GM21423 (cell line): ENCODE measurements around the gene OR10AD1.
"Not testable (repeated sequence)": the region's sequence is repeated elsewhere in the genome, so short reads cannot be mapped to it uniquely, and the experiment has no call there.

Source experiments
- ATAC-seq: cut with Tn5 transposase; IDR thresholded peaks from one replicate; pipeline ENCODE4 v1.9.1; 2021; ENCODE audit warnings: mild to moderate bottlenecking, moderate library complexity; ENCODE audit not compliant: unreplicated experiment

The OR10AD1 gene

DNA sequence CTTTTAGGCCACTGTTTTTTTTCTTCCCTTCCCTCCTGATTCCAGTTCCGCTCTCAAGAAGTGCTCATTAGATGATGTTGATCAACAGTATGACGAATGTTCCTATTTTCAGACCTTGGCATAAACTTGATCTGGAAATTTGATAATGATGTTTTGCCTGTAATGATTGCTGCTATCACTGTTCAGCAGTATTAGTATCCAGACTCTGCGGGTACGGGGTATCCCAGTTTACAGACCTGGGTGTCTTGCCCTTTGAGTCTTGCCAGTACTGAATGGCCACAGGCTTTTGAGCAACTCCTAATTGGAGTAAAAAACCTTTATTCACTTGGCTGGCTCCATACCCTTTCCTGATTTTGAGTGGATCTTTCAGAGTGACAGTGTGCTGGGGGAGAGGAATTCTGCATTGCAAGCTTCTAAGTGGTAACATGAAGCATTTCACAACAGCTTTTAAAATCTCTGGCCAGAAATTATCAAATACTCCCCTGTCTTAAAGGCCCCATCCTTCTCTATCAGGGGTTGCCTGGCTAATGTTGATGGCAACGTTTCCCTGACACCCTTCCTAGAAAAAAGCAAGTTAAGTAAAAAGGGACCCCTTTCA is 39.8 kb downstream of the OR10AD1 start:
- no peak for ATAC-seq

DNA sequence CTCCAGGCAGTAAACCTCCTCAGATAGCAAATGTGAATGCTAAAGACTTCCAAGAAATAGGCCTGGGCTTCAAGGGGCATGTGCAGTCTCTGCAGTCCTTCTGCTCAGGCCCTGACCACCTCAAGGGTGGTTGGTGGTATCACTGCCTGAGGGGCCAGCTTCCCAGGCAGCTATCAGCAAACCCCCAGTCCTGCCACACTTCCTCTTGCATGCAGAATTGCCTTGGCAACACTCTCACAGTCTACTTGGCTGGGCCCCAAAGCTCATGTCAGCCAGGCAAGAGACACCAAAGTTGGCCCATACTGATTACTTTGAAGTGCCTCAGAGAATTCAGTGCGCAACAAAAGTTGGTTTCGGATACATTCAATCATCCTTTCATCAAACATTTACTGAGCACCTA is 42.3 kb downstream of the OR10AD1 start:
- ATAC-seq, result no peak

DNA sequence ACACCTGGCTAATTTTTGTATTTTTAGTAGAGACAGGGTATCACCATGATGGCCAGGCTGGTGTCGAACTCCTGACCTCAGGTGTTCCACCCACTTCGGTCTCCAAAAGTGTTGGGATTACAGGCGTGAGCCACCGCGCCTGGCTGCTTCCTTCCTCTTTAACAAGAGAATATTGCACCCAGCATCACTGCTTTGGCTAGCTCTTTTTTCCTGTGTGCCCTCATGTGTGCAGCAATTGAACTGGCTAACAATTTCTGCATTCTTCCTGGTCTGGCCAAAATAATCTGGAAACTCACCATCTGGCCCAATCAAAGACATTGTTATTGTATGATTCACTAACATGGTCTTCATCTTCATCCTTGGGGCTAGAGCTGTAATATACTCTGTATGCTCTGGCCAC is 43.0 kb downstream of the OR10AD1 start:
- ATAC-seq, result no peak

DNA sequence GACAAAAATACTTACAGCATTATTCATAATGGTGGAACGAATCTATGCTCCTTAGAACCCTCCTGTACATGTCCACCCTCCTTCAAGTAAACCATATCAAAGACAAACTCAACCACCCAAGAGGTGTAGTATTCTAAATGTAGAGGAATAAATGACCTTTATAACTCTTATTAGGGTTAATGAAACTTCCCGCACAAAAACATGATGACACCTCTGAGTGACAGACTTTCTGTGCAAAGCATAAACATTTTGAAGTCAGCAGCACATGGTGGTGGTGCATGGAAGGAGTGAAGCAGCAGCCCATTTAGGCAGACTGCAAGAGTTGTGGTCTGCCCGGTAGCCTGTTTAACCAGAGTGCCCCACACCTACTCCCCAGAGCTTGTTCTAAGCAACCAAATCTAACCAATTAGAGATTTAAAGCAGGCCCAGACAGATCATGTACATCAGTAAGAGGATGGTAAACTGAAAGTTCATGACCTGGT is 45.2 kb downstream of the OR10AD1 start:
- ATAC-seq, result no peak

DNA sequence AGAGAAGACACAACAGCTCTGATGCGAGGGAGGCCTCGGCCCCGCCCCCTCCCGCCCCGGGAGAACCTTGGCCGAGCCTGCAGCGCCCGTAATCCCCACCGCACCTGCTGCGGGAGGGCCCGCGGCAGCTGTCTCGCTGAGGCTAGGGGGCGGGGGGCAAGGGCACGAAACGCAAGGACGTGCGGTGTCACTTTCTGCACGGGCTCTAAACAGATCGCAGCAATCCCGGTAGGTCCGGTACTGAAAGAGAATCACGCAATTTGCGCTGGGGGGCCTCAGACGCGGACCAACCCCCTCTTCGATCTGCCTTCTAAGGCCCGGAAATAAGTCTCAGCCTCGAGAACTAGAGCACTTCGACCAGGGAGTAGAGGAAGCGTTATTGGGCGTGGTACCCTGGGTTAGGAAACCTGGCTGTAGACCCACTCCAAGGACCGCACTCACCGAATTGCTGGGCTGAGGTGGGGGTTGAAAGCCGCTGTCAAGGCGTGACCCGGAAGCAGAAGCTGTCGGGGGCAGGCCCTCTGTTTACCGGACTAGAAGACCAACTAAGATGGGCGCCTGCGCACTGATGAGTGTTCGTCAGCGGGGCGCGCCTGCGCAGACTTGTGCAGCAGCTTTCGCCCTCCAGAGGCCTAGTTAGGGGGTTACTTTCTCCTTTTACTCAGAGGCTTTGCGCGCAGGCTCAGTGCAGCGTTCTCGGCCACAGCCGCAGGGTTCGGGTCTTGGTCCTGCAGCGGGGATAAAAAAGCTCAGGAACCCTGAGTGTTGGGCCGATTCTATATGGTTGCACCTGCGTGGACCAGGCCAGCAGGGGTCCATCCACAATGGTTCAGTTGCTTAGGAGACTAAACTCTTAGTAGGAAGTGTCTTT is 45.8 kb downstream of the OR10AD1 start, which contains the start of gene ASB8:
Gene ASB8, minus strand, starts transcription at position 498 of the 871 bp plus-strand sequence. CDS start 4,019 bp downstream, outside the sequence.
- ATAC-seq, result peak; percentile 85

DNA sequence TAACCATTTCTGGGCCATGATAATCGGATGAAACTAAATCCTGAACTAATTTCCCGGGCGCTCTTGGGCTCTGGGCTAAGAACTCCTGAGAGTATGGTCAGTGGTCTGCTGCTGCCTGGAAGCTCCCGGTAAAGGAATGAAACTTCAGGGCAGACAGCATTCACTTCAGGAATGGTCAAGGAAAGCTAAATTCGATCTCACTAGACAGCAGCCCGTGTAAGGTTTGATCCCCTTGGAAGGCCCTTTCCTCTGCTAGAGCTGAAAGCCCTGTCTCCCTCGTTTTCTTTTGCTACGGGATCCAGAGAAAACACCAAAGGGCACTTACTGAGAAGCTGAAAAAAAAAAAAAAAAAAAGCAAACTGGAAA is 46.5 kb downstream of the OR10AD1 start:
- ATAC-seq, result no peak

DNA sequence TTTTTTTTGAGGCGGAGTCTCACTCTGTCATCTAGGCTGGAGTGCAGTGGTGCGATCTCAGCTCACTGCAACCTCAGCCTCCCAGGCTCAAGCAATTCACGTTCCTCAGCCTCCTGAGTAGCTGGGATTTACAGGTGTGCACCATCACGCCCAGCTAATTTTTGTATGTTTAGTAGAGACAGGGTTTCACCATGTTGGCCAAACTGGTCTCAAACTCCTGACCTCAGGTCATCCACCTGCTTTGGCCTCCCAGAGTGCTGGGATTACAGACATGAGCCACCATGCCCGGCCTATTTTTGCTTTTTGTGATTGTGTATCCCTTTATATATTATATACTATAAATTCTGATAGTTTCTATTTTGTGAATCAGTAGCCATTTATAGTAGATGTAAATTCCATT is 47.3 kb downstream of the OR10AD1 start:
- ATAC-seq, result not testable (repeated sequence)
